GM03348 (cell line): ENCODE measurements around the gene SLC25A44.

ENCODE experiments used
- DNase-seq: peaks from one replicate; pipeline ENCODE4 v3.0.0; 2012; ENCODE audit warnings: low spot score

The SLC25A44 gene

GRCh38 chr1:156241926-156242325, 48.0 kb downstream of the SLC25A44 start, which contains the start of gene BGLAP:
BGLAP (plus strand) TSS chr1:156242184; CDS start chr1:156242232, 48 bp downstream.
- no peak for DNase-seq

GRCh38 chr1:156242738-156243137, 48.8 kb downstream of the SLC25A44 start:
- DNase-seq: no peak

GRCh38 chr1:156244126-156244525, 50.2 kb downstream of the SLC25A44 start:
- DNase-seq: no peak

- DNase-seq: no peak
These were observed 50.8 kb downstream of the SLC25A44 start for GRCh38 chr1:156244712-156245111.

- DNase-seq: peak; percentile 44
These were observed 51.7 kb downstream of the SLC25A44 start for GRCh38 chr1:156245451-156246232.

GRCh38 chr1:156246241-156246780, 52.4 kb downstream of the SLC25A44 start:
- no peak for DNase-seq

- DNase-seq: peak; percentile 68
These were observed 53.0 kb downstream of the SLC25A44 start for GRCh38 chr1:156246781-156247459.

- peak; percentile 31 for DNase-seq
These were observed 53.8 kb downstream of the SLC25A44 start, which contains the start of gene PAQR6 for GRCh38 chr1:156247460-156248322. PAQR6 (minus strand) TSS chr1:156248056; CDS start chr1:156246731, 1,325 bp downstream.

- DNase-seq: no peak
These were observed 54.4 kb downstream of the SLC25A44 start for GRCh38 chr1:156248323-156248683.

GRCh38 chr1:156249593-156249992, 55.7 kb downstream of the SLC25A44 start:
- DNase-seq: no peak

GRCh38 chr1:156251527-156251926, 57.6 kb downstream of the SLC25A44 start:
- no peak for DNase-seq

- DNase-seq: no peak
These were observed 59.7 kb downstream of the SLC25A44 start for GRCh38 chr1:156253634-156254033.

GRCh38 chr1:156257711-156258110, 63.8 kb downstream of the SLC25A44 start:
- no peak for DNase-seq

- no peak for DNase-seq
These were observed 65.0 kb downstream of the SLC25A44 start for GRCh38 chr1:156258859-156259258.

- DNase-seq: no peak
These were observed 65.9 kb downstream of the SLC25A44 start for GRCh38 chr1:156259805-156260204.

- no peak for DNase-seq
These were observed 67.0 kb downstream of the SLC25A44 start for GRCh38 chr1:156260896-156261295.
